Measurements from ENCODE around the gene LDLRAD3. TPM values are rescaled to one million over a fixed set of nuclear protein-coding genes. Genes with fewer than 3 reads are reported as not detected.
"Not testable (repeated sequence)": the region's sequence is repeated elsewhere in the genome, so short reads cannot be mapped to it uniquely, and the experiment has no call there.

LDLRAD3 gene
- polyA plus RNA-seq, 3 donors from 2014 or later, result 0.84 TPM; not detected in 2

DNA sequence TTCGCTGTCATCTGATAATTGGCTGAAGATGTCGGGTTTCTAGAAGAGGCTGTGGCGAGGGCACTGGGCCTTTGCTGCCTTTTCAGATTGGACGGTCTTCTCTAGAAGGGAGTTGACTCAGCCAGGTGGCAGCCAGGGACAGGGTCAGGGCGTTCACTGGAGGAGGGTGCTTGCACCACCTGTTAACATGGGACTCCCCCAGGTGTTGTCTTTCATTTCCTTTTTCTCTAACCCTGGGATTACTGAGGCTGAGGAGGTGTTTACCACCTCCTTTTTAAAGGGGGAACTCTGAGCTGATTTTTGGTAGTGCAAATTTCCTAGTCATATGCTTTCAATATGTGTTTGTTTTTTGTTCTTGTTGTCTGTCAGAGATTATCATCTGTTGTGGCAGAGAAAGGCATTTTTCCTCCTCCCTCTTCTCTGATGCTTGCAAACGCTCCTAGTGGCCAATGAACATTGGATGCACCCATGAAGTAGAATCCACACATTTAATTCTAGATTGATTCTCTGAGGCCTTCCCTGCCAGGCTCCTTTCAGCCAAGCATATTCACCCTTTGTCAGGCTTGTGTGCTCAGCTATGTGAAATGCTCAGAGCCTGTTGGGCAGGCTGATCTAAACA is 54.1 kb downstream of the LDLRAD3 start:
- H3K27ac Mint-ChIP-seq, result no peak overlapping the region
- H3K4me3 Mint-ChIP-seq, result no peak overlapping the region
- no peak for DNase-seq
- H3K36me3 Mint-ChIP-seq, result no peaks in the 10 kb centered on the region
- peaks cover 3 to 4% (median 4%) of the 10 kb centered on the region in 3 donors for H3K27me3 Mint-ChIP-seq (ENCODE audit: low read depth in 3 of 3)
- H3K4me1 Mint-ChIP-seq, result no peaks in the 10 kb centered on the region
- H3K9me3 Mint-ChIP-seq, result no peaks in the 10 kb centered on the region

DNA sequence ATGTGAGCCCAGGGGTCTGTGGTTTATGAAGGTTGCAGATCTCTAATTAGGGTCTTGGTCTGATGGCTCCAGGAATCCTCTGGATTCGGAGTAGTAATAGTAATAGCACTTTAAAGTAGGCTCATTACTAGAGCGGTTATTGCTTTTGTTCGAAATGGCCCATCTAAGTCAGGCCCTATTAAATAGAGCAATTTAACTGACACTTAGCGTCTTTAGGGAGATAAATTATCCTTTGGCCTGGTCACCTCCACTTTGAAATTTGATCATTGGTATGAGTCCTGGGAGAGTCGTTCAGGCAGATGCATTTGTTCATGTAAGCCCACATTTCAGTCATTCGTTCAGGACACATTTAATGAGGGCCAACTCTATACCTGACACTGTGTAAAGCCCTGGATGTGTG is 54.8 kb downstream of the LDLRAD3 start:
- peaks cover 0 to 2% (median 0%) of the 10 kb centered on the region in 3 donors for H3K36me3 Mint-ChIP-seq
- no peak overlapping the region for H3K27ac Mint-ChIP-seq
- peaks cover 3 to 4% (median 4%) of the 10 kb centered on the region in 3 donors for H3K27me3 Mint-ChIP-seq (ENCODE audit: low read depth in 3 of 3)
- H3K4me3 Mint-ChIP-seq, result no peak overlapping the region
- no peak for DNase-seq
- H3K4me1 Mint-ChIP-seq, result no peaks in the 10 kb centered on the region
- peaks cover 0 to under 1% (median 0%) of the 10 kb centered on the region in 6 donors for H3K9me3 Mint-ChIP-seq

DNA sequence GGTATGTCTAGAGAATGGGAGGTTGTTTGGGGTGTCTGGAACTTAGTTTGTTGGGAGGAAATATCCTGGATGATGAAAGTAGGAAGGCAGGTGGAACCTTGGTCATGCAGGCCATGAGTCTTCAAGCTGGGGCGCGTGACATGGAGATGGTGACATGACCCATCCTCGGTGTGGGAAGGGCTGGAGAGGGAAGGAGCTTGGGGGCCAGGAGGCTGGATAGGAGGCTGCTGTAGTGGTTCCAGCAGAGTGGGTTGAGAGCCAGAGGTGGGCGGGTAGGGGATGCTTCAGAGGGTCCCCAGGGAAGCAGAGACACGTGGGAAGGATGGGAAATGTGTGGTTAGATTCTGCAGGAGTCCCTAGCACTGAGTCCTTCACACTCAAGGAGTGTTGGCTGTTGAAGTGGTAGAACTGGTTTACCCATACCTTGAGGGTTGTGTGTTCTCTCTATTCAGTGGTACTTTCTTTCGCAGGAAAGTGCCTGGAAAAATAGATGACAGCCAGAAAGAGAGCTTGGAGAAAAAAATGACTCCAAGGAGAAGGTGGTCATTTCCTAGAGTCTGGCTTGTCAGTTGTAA is 56.8 kb downstream of the LDLRAD3 start:
- no peak for DNase-seq
- H3K36me3 Mint-ChIP-seq, result peaks cover 0 to 3% (median 0%) of the 10 kb centered on the region in 3 donors
- H3K9me3 Mint-ChIP-seq, result peaks cover 0 to 2% (median 0%) of the 10 kb centered on the region in 6 donors
- no peaks in the 10 kb centered on the region for H3K4me1 Mint-ChIP-seq
- H3K4me3 Mint-ChIP-seq, result no peak overlapping the region
- H3K27ac Mint-ChIP-seq, result no peak overlapping the region
- H3K27me3 Mint-ChIP-seq (ENCODE audit: low read depth in 3 of 3), result peaks cover 2 to 4% (median 2%) of the 10 kb centered on the region in 3 donors

DNA sequence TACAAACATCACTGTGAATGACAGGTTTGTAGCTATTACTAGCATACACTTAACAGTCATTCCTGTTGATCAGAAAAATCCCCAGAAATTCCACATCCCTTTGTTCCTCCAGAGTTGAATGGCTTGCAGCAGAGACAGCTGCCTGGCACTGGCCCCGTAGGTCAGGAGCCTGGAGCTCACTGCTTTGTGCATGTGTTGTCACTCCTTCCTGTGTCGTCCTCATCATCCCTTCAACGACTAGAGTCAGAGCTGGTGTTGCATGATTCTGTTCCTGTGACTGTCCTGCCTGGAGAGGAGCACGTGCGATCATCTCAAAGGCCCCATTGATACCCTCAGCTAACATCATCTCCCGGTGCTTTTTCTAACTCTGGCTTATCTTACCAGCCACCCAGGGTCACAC is 58.3 kb downstream of the LDLRAD3 start:
- H3K9me3 Mint-ChIP-seq, result peaks cover 0 to 2% (median 0%) of the 10 kb centered on the region in 6 donors
- H3K27ac Mint-ChIP-seq, result no peak overlapping the region
- no peak for DNase-seq
- H3K4me3 Mint-ChIP-seq, result no peak overlapping the region
- peaks cover 0 to 3% (median 0%) of the 10 kb centered on the region in 3 donors for H3K36me3 Mint-ChIP-seq
- H3K4me1 Mint-ChIP-seq, result no peaks in the 10 kb centered on the region
- H3K27me3 Mint-ChIP-seq (ENCODE audit: low read depth in 3 of 3), result peaks cover 2 to 4% (median 2%) of the 10 kb centered on the region in 3 donors

DNA sequence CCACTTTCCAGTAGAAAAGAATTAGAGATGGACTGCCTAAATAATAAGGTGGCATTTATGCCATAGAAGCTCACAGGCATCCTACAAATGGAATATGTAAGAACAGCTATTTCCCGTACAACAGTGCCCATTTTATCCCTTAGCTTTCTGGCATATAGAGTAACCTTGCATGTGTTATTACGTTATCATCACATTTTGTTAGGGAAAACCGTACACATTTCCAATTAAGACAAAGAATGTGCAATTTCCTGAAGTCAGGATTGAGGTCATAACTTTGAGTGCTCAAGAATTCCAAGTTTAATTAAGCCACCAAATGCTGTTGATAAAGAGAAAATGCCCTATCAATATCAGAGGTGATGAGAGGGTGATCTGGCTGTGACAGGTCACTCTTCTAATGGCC is 58.9 kb downstream of the LDLRAD3 start:
- Mint-ChIP-seq H3K27ac (no peak overlapping the region), H3K27me3 (ENCODE audit: low read depth in 3 of 3) (peaks cover 2 to 4% (median 2%) of the 10 kb centered on the region in 3 donors), H3K4me1 (no peaks in the 10 kb centered on the region), H3K36me3 (peaks cover 0 to 3% (median 0%) of the 10 kb centered on the region in 3 donors), H3K4me3 (no peak overlapping the region), H3K9me3 (peaks cover 0 to 2% (median 0%) of the 10 kb centered on the region in 6 donors)
- DNase-seq, result no peak

DNA sequence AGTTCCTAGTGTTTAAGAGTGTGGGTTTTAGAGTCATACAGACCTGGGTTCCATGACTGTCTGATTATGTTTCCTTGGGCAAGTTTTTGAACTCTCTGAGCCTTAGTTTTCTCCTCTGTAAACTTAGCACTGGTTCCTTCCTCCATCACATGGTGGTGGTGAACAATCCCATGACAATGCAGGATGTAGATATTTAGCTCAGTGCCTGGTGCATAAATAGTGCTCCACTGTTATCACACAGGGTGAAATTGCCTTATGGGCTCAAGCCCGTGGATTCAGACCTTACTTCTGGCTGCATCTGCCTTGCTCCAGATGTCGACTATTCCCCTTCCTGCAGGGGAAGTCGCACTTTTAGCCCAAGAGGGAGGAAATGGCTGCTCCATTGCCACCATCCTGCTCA is 62.7 kb downstream of the LDLRAD3 start:
- Mint-ChIP-seq H3K27me3 (ENCODE audit: low read depth in 3 of 3) (peaks cover 0 to 2% (median 0%) of the 10 kb centered on the region in 3 donors), H3K4me1 (no peaks in the 10 kb centered on the region), H3K4me3 (no peak overlapping the region), H3K36me3 (peaks cover 0 to 3% (median 0%) of the 10 kb centered on the region in 3 donors), H3K9me3 (peaks cover 0 to 2% (median 0%) of the 10 kb centered on the region in 6 donors), H3K27ac (no peak overlapping the region)
- DNase-seq, result no peak

DNA sequence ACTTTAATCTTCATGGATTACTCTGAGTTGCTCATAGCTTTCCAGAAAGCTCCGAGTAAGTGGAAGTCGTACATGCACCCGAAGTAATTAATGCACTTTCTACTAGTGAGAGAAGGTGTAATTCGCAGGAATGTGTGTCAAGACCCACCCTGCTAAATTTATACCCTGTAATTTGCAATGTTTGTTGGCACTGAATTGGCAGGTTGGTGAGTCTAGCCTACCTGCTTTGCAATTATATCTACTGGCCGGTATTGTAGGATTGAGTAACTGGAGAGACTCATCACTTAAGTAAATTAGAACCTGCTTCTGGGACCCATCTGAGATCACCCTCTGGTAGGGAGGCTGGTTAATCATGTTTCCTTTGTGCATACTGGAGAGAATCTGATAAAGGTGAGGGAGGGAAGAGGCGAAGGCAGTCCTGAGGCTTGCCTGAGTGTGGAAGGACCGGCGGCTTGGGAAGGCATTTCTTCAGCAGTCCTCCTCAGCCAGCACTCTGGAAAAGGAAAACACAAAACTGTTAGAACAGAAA is 63.3 kb downstream of the LDLRAD3 start:
- H3K27me3 Mint-ChIP-seq (ENCODE audit: low read depth in 3 of 3), result peaks cover 0 to 2% (median 0%) of the 10 kb centered on the region in 3 donors
- no peaks in the 10 kb centered on the region for H3K4me1 Mint-ChIP-seq
- peaks cover 0 to 2% (median 0%) of the 10 kb centered on the region in 6 donors for H3K9me3 Mint-ChIP-seq
- no peak overlapping the region for H3K4me3 Mint-ChIP-seq
- DNase-seq, result no peak
- H3K36me3 Mint-ChIP-seq, result peaks cover 0 to 3% (median 0%) of the 10 kb centered on the region in 3 donors
- H3K27ac Mint-ChIP-seq, result no peak overlapping the region

DNA sequence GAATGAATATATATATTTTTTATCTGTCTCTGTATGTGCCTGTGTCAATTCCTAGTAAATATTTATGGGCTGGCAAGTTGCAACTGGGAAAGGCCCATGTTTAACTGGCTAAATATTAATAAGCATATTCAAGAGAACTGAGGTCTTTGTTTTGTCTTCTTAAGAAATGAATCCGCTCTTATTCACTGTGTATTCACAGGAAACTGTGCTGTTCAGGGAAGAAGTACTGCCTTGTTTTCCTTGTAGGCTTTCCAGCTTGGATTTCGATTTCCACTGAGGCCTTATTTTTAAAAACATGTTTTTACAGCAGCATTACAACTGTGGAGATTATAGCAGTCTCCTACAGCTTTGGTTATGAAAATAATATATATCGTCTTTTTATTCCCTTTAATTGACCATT is 64.7 kb downstream of the LDLRAD3 start:
- peaks cover 0 to 1% (median 0%) of the 10 kb centered on the region in 6 donors for H3K9me3 Mint-ChIP-seq
- H3K4me3 Mint-ChIP-seq, result no peak overlapping the region
- no peaks in the 10 kb centered on the region for H3K4me1 Mint-ChIP-seq
- peaks cover 0 to 5% (median 0%) of the 10 kb centered on the region in 3 donors for H3K27me3 Mint-ChIP-seq (ENCODE audit: low read depth in 3 of 3)
- H3K36me3 Mint-ChIP-seq, result peaks cover 0 to 2% (median 0%) of the 10 kb centered on the region in 3 donors
- no peak overlapping the region for H3K27ac Mint-ChIP-seq
- no peak for DNase-seq

DNA sequence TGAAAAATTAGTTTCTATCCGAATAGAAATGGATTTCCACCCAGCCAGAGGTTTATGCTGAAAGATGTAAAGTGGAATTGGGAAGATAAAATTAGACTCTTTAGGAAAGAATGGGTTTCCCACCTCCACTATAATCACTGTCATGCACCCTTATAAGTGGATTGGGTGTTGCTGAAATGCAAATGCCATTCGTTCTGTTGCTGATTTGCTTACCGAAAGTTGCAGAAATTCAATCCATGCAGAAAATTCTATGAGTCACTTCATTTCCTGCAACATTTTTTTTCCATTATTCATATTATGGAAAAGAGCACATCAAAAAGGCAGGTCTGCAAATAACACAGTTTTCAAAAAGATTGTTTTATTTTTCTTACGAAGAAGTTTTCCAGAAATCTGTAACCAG is 65.6 kb downstream of the LDLRAD3 start:
- no peaks in the 10 kb centered on the region for H3K36me3 Mint-ChIP-seq
- H3K4me1 Mint-ChIP-seq, result no peaks in the 10 kb centered on the region
- H3K4me3 Mint-ChIP-seq, result no peak overlapping the region
- H3K27ac Mint-ChIP-seq, result no peak overlapping the region
- DNase-seq, result no peak
- peaks cover 0 to 4% (median 3%) of the 10 kb centered on the region in 3 donors for H3K27me3 Mint-ChIP-seq (ENCODE audit: low read depth in 3 of 3)
- H3K9me3 Mint-ChIP-seq, result no peaks in the 10 kb centered on the region

DNA sequence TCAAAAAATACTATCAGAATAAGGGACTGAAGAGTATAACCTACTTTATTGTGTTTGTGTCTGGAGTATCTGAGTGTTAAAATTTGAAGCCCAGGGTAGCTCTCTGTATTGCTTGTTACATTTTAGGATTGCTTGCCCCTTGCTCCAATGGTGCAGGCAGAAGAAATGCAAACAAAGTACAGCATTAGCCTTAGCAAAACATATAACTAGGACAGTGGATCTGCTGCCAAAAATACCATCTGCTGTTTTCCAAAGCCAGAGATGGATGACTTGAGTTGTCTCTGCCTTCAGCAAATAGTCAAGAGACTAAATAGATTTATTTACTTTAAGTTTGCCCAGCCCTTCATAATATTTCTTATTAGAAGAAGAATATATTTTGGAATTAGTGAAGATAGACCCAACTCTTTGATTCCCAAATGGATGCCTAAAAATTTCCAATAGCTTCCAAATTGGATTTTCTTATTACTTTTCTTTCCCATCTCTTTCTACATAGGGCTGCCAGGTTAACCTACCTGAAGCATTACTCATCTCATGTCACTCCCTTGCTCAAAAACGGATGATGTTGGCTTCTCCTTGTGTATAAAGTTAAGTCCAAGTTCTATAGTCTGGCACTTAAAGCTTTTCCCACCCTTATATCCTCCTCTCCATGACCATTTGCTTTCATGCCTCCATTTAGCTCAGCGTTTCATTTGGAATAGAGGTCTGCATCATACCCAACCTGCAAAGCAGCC is 66.3 kb downstream of the LDLRAD3 start:
- no peaks in the 10 kb centered on the region for H3K9me3 Mint-ChIP-seq
- H3K27ac Mint-ChIP-seq, result no peak overlapping the region
- H3K4me3 Mint-ChIP-seq, result no peak overlapping the region
- DNase-seq, result no peak
- H3K27me3 Mint-ChIP-seq (ENCODE audit: low read depth in 3 of 3), result peaks cover 0 to 4% (median 3%) of the 10 kb centered on the region in 3 donors
- H3K36me3 Mint-ChIP-seq, result no peaks in the 10 kb centered on the region
- no peaks in the 10 kb centered on the region for H3K4me1 Mint-ChIP-seq

DNA sequence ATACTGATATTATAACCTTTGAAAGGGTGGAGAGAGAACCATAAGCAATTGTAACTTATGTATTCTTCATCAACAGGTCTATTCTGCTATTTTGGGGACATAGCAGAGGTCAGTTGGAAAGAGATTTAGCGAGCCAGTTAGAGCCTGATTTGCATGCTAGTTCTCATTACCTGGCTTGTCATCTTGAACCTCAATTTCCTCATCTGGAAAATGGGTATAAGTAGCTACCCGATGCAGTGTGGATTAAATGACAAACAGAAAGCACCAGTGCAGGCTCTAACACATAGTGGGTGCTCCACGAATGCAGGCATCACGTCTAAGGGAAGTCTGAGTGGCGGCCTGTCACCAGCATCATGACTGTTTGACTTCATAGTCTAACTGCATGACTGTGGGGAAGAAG is 67.7 kb downstream of the LDLRAD3 start:
- Mint-ChIP-seq H3K27me3 (ENCODE audit: low read depth in 3 of 3) (peaks cover 0 to 4% (median 3%) of the 10 kb centered on the region in 3 donors), H3K4me3 (no peak overlapping the region), H3K36me3 (no peaks in the 10 kb centered on the region), H3K4me1 (no peaks in the 10 kb centered on the region), H3K9me3 (no peaks in the 10 kb centered on the region), H3K27ac (no peak overlapping the region)
- DNase-seq, result no peak

DNA sequence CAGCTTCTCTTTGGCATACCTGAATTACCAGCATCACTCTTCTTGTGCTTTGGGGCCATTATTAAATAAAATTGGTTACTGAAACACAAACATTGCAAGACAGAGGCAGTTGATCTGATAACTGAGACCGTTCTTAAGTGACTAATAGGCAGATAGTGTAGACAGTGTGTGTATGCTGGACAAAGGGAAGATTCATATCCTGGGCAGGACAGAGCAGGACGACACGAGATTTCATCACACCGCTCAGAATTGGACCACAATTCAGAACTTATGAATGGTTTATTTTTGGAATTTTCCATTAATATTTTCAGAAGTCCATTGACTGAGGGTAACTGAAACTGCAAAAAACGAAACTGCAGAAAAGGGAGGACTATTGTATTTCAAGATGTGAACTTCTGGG is 68.6 kb downstream of the LDLRAD3 start:
- H3K36me3 Mint-ChIP-seq, result no peaks in the 10 kb centered on the region
- no peak for DNase-seq
- no peak overlapping the region for H3K4me3 Mint-ChIP-seq
- no peaks in the 10 kb centered on the region for H3K4me1 Mint-ChIP-seq
- no peak overlapping the region for H3K27ac Mint-ChIP-seq
- no peaks in the 10 kb centered on the region for H3K9me3 Mint-ChIP-seq
- peaks cover 0 to 4% (median 3%) of the 10 kb centered on the region in 3 donors for H3K27me3 Mint-ChIP-seq (ENCODE audit: low read depth in 3 of 3)

DNA sequence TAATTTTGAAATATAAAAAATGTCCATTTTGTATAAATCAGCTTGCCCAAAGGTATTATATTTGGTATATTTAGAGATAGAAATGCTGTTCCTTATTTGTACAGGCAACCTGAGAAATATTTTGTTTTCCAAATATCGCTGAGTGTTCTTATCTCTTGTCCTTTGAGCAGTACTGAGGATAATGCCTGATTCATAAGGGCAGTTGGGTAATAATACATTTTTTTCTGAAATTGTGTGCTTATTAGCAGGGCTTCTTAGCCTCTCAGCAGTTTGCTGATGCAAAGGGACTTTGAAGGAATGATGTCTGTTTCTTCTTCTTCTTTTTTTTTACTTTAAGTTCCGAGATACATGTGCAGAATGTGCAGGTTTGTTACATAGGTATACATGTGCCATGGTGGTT is 69.1 kb downstream of the LDLRAD3 start:
- Mint-ChIP-seq H3K9me3 (no peaks in the 10 kb centered on the region), H3K4me1 (no peaks in the 10 kb centered on the region), H3K27ac (no peak overlapping the region), H3K36me3 (no peaks in the 10 kb centered on the region), H3K27me3 (ENCODE audit: low read depth in 3 of 3) (peaks cover 0 to 4% (median 3%) of the 10 kb centered on the region in 3 donors), H3K4me3 (no peak overlapping the region)
- no peak for DNase-seq

DNA sequence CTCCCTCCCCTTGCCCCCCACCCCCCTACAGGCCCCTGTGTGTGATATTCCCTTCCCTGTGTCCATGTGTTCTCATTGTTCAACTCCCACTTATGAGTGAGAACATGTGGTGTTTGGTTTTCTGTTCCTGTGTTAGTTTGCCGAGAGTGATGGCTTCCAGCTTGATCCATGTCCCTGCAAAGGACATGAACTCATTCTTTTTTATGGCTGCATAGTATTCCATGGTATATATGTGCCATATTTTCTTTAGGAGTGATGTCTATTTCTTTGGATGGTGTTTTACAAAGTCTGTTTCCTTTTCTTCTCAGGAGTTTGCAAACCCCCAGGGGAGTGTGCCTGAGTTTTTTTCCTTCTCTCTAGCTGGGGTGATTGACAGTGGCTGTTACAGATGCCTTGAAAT is 69.6 kb downstream of the LDLRAD3 start:
- not testable (repeated sequence) for H3K9me3 Mint-ChIP-seq; H3K4me1 Mint-ChIP-seq; H3K4me3 Mint-ChIP-seq; H3K36me3 Mint-ChIP-seq; DNase-seq; H3K27me3 Mint-ChIP-seq (ENCODE audit: low read depth in 3 of 3); H3K27ac Mint-ChIP-seq

Measured in immature natural killer cell (primary cell).